ENCODE results near the gene FRZB. TPM values are rescaled to one million over a fixed set of nuclear protein-coding genes. Genes with fewer than 3 reads are reported as not detected.

The FRZB gene
- total RNA-seq, 1 experiment from 2014 or later, result 1.9 TPM

- ChIA-PET CTCF (interaction anchor here (1.6 kb wide), 1 partner anchor 46 kb away, joined by 3 read pairs; no protein-coding TSS in a partner anchor), POLR2A (no interaction called here)
- TF ChIP-seq ATF1 (CRISPR knock-in tag; IDR thresholded peaks at IDR 0.05) (no peak), SMAD3 (CRISPR knock-in tag; IDR thresholded peaks at IDR 0.05; ENCODE audit: borderline replicate concordance) (no peak), FOXK1 (CRISPR knock-in tag; IDR thresholded peaks at IDR 0.05) (no peak), HMGXB4 (CRISPR knock-in tag; IDR thresholded peaks at IDR 0.05) (no peak)
- TF ChIP-seq, protein P1, sequence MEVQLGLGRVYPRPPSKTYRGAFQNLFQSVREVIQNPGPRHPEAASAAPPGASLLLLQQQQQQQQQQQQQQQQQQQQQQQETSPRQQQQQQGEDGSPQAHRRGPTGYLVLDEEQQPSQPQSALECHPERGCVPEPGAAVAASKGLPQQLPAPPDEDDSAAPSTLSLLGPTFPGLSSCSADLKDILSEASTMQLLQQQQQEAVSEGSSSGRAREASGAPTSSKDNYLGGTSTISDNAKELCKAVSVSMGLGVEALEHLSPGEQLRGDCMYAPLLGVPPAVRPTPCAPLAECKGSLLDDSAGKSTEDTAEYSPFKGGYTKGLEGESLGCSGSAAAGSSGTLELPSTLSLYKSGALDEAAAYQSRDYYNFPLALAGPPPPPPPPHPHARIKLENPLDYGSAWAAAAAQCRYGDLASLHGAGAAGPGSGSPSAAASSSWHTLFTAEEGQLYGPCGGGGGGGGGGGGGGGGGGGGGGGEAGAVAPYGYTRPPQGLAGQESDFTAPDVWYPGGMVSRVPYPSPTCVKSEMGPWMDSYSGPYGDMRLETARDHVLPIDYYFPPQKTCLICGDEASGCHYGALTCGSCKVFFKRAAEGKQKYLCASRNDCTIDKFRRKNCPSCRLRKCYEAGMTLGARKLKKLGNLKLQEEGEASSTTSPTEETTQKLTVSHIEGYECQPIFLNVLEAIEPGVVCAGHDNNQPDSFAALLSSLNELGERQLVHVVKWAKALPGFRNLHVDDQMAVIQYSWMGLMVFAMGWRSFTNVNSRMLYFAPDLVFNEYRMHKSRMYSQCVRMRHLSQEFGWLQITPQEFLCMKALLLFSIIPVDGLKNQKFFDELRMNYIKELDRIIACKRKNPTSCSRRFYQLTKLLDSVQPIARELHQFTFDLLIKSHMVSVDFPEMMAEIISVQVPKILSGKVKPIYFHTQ (CRISPR knock-in tag; IDR thresholded peaks at IDR 0.05), result no peak
- TF ChIP-seq, protein P2, sequence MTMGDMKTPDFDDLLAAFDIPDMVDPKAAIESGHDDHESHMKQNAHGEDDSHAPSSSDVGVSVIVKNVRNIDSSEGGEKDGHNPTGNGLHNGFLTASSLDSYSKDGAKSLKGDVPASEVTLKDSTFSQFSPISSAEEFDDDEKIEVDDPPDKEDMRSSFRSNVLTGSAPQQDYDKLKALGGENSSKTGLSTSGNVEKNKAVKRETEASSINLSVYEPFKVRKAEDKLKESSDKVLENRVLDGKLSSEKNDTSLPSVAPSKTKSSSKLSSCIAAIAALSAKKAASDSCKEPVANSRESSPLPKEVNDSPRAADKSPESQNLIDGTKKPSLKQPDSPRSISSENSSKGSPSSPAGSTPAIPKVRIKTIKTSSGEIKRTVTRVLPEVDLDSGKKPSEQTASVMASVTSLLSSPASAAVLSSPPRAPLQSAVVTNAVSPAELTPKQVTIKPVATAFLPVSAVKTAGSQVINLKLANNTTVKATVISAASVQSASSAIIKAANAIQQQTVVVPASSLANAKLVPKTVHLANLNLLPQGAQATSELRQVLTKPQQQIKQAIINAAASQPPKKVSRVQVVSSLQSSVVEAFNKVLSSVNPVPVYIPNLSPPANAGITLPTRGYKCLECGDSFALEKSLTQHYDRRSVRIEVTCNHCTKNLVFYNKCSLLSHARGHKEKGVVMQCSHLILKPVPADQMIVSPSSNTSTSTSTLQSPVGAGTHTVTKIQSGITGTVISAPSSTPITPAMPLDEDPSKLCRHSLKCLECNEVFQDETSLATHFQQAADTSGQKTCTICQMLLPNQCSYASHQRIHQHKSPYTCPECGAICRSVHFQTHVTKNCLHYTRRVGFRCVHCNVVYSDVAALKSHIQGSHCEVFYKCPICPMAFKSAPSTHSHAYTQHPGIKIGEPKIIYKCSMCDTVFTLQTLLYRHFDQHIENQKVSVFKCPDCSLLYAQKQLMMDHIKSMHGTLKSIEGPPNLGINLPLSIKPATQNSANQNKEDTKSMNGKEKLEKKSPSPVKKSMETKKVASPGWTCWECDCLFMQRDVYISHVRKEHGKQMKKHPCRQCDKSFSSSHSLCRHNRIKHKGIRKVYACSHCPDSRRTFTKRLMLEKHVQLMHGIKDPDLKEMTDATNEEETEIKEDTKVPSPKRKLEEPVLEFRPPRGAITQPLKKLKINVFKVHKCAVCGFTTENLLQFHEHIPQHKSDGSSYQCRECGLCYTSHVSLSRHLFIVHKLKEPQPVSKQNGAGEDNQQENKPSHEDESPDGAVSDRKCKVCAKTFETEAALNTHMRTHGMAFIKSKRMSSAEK (CRISPR knock-in tag; IDR thresholded peaks at IDR 0.05; ENCODE audit: borderline replicate concordance), result no peak
- H3K9me3 Mint-ChIP-seq, result no peaks in the 10 kb centered on the region
- H3K36me3 Mint-ChIP-seq, result peaks cover 41% of the 10 kb centered on the region
- H3K4me1 Mint-ChIP-seq, result peaks cover 22% of the 10 kb centered on the region
- DNase-seq (ENCODE audit: low spot score) (no peak), ATAC-seq (peak; percentile 22; the same call in 1 of the 2 replicates)
- no peaks in the 10 kb centered on the region for H3K27me3 Mint-ChIP-seq (ENCODE audit: low read depth)
- H3K4me3 Mint-ChIP-seq, result no peak overlapping the region
- no peak overlapping the region for H3K27ac Mint-ChIP-seq
These were observed 49.2 kb upstream of the FRZB start for GRCh38 chr2:182915369-182916326.

- Mint-ChIP-seq H3K27me3 (ENCODE audit: low read depth) (no peaks in the 10 kb centered on the region), H3K4me3 (no peak overlapping the region), H3K36me3 (peaks cover 44% of the 10 kb centered on the region), H3K4me1 (peaks cover 20% of the 10 kb centered on the region), H3K9me3 (no peaks in the 10 kb centered on the region), H3K27ac (no peak overlapping the region)
- POLR2A ChIA-PET, result no interaction called here
- CTCF ChIA-PET, result interaction anchor here (1.6 kb wide), 1 partner anchor 45 kb away, joined by 3 read pairs; no protein-coding TSS in a partner anchor
- ATAC-seq (peak; percentile 21), DNase-seq (ENCODE audit: low spot score) (no peak)
- TF ChIP-seq TP53 (CRISPR knock-in tag; IDR thresholded peaks at IDR 0.05), result no peak
- TF ChIP-seq PRRX2 (CRISPR knock-in tag; IDR thresholded peaks at IDR 0.05), result no peak
- no peak for TF ChIP-seq ERG (CRISPR knock-in tag; IDR thresholded peaks at IDR 0.05)
- no peak for TF ChIP-seq ZNF512 (CRISPR knock-in tag; IDR thresholded peaks at IDR 0.05; ENCODE audit: borderline replicate concordance)
- no peak for TF ChIP-seq ZNF263 (CRISPR knock-in tag; IDR thresholded peaks at IDR 0.05; ENCODE audit: low read depth)
- TF ChIP-seq, protein P1 (CRISPR knock-in tag; IDR thresholded peaks at IDR 0.05), result no peak
- TF ChIP-seq ZSCAN18 (CRISPR knock-in tag; IDR thresholded peaks at IDR 0.05), result no peak
- TF ChIP-seq, protein P3, sequence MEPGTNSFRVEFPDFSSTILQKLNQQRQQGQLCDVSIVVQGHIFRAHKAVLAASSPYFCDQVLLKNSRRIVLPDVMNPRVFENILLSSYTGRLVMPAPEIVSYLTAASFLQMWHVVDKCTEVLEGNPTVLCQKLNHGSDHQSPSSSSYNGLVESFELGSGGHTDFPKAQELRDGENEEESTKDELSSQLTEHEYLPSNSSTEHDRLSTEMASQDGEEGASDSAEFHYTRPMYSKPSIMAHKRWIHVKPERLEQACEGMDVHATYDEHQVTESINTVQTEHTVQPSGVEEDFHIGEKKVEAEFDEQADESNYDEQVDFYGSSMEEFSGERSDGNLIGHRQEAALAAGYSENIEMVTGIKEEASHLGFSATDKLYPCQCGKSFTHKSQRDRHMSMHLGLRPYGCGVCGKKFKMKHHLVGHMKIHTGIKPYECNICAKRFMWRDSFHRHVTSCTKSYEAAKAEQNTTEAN (CRISPR knock-in tag; IDR thresholded peaks at IDR 0.05), result no peak
- no peak for TF ChIP-seq KAT7 (CRISPR knock-in tag; IDR thresholded peaks at IDR 0.05; ENCODE audit: borderline replicate concordance)
These were observed 48.4 kb upstream of the FRZB start for GRCh38 chr2:182914852-182915251.
